HCT116 (cell line): Measurements from ENCODE around the gene TCF7L2. TPM values are rescaled to one million over a fixed set of nuclear protein-coding genes. Genes with fewer than 3 reads are reported as not detected.

Experiments used
- ATAC-seq: fragments of 200-7000 bp; cut with Tn5 transposase; 2 replicates; pipeline ENCODE4 v1.9.1; 2020; ENCODE audit warnings: mild to moderate bottlenecking, moderate library complexity
- BruUV-seq: library from RNA; stranded (reverse); fragments of 400-500 nt; replicated peaks from 2 replicates; lab custom pipeline; 2021; lab: Mats Ljungman, UMichigan
- CTCF ChIA-PET: fragments of 300-600 bp; sonication (Branson Sonifier 250); formaldehyde crosslinking; loops from one replicate; lab custom pipeline; 2021; ENCODE audit warnings: antibody characterized with exemption; lab: Charles Lee
- POLR2A ChIA-PET: fragments of 300-600, 350-600 bp; sonication (Branson Sonifier 250); formaldehyde crosslinking; loops from one replicate; lab custom pipeline; 2021; ENCODE audit warnings: antibody characterized with exemption; lab: Charles Lee
- RAD21 ChIA-PET, 2 experiments: fragments of 300-600 bp; sonication (Branson Sonifier 250); formaldehyde crosslinking; loops; one replicate each; lab custom pipeline; 2023; ENCODE audit warnings: low total read pairs in 2 of 2; ENCODE audit not compliant: uncharacterized antibody in 2 of 2, unreplicated experiment in 2 of 2, low non-redundant PET in 1 of 2; lab: Charles Lee
- DNase-seq: peaks from one replicate; pipeline ENCODE4 v3.0.0-alpha.2; 2010; ENCODE audit warnings: low read depth, low spot score
- H2AFZ ChIP-seq: fragments of 200-600 bp; shearing (Covaris generic), sonication (generic); 2 replicates; pipeline ENCODE4 v1.6.1; 2017; ENCODE audit warnings: low read depth, mixed run types, mixed read lengths, antibody characterized with exemption, low read length; ENCODE audit not compliant: poor library complexity, severe bottlenecking
- H3K27ac ChIP-seq: 2 replicates; pipeline ENCODE4 v1.5.1; 2012; ENCODE audit warnings: low read depth, low read length
- H3K27me3 ChIP-seq: fragments of 200-600 bp; sonication (generic); 2 replicates; pipeline ENCODE4 v1.6.1; 2016; ENCODE audit warnings: mixed run types, low read length, mixed read lengths; ENCODE audit not compliant: insufficient read depth
- H3K36me3 ChIP-seq, 2 experiments: fragments of 200-500 bp in 1 of 2; fragments of 200-600 bp in 1 of 2; sonication (Bioruptor generic) in 1 of 2; sonication (generic) in 1 of 2; 2 replicates each; pipeline versions ENCODE4 v1.5.1 to v1.6.1; 2014 to 2016; ENCODE audit warnings: low read length in 2 of 2, inconsistent platforms in 1 of 2, mixed read lengths in 1 of 2, mixed run types in 1 of 2; ENCODE audit not compliant: insufficient read depth in 2 of 2, control insufficient read depth in 1 of 2
- H3K4me1 ChIP-seq, 2 experiments: fragments of 200-600 bp in 1 of 2; sonication (generic) in 1 of 2; 2 replicates each; pipeline versions ENCODE4 v1.5.1 to v1.6.1; 2012 to 2017; ENCODE audit warnings: low read length in 2 of 2, inconsistent platforms in 1 of 2, mild to moderate bottlenecking in 1 of 2, mixed read lengths in 1 of 2, mixed run types in 1 of 2, moderate library complexity in 1 of 2; ENCODE audit not compliant: insufficient read depth in 2 of 2, control insufficient read depth in 1 of 2
- H3K4me2 ChIP-seq: fragments of 200-600 bp; sonication (generic); 2 replicates; pipeline ENCODE4 v1.6.1; 2017; ENCODE audit warnings: mixed run types, low read length, mixed read lengths
- H3K4me3 ChIP-seq, 2 experiments: fragments of 200-600 bp in 1 of 2; sonication (generic) in 1 of 2; replicated peaks in 1 of 2; 2 replicates each; pipeline ENCODE4 v1.5.1; 2011 to 2016; ENCODE audit warnings: low read length in 2 of 2, control low read depth in 1 of 2, low read depth in 1 of 2, mild to moderate bottlenecking in 1 of 2, mixed read lengths in 1 of 2, mixed run types in 1 of 2
- H3K79me2 ChIP-seq: fragments of 200-600 bp; sonication (generic); 2 replicates; pipeline ENCODE4 v1.6.1; 2017; ENCODE audit warnings: mild to moderate bottlenecking, mixed run types, low read length, moderate library complexity, mixed read lengths; ENCODE audit not compliant: insufficient read depth
- H3K9ac ChIP-seq: fragments of 200-600 bp; sonication (generic); 2 replicates; pipeline ENCODE4 v1.6.1; 2016; ENCODE audit warnings: low read length, mixed read lengths
- H3K9me2 ChIP-seq: fragments of 200-600 bp; sonication (generic), shearing (Covaris generic); 2 replicates; pipeline ENCODE4 v1.6.1; 2017; ENCODE audit warnings: mixed run types, mild to moderate bottlenecking, moderate library complexity; ENCODE audit not compliant: insufficient read depth
- H3K9me3 ChIP-seq, 2 experiments: fragments of 200-500 bp in 1 of 2; fragments of 200-600 bp in 1 of 2; sonication (Bioruptor generic) in 1 of 2; sonication (generic) in 1 of 2; 2 replicates each; pipeline ENCODE4 v1.6.1; 2014 to 2017; ENCODE audit warnings: low read length in 2 of 2, mixed read lengths in 2 of 2, inconsistent platforms in 1 of 2, low read depth in 1 of 2, mild to moderate bottlenecking in 1 of 2, mixed run types in 1 of 2, moderate library complexity in 1 of 2; ENCODE audit not compliant: control insufficient read depth in 1 of 2, insufficient read depth in 1 of 2
- H4K20me1 ChIP-seq: fragments of 200-600 bp; sonication (generic), shearing (Covaris generic); 2 replicates; pipeline ENCODE4 v1.6.1; 2017; ENCODE audit warnings: mixed run types, mild to moderate bottlenecking, moderate library complexity; ENCODE audit not compliant: insufficient read depth
- ATF3 ChIP-seq: IDR thresholded peaks from 2 replicates; pipeline ENCODE4 v1.6.1; 2012
- CEBPB ChIP-seq: IDR thresholded peaks from 2 replicates; pipeline ENCODE4 v1.6.1; 2012; ENCODE audit warnings: low read depth
- ELF1 ChIP-seq: IDR thresholded peaks from 2 replicates; pipeline ENCODE4 v1.6.1; 2012; ENCODE audit warnings: low read depth, borderline replicate concordance
- JUND ChIP-seq: IDR thresholded peaks from 2 replicates; pipeline ENCODE4 v1.6.1; 2012
- POLR2AphosphoS5 ChIP-seq: IDR thresholded peaks from 2 replicates; pipeline ENCODE4 v1.6.1; 2011; ENCODE audit warnings: mild to moderate bottlenecking, low read depth, low read length, moderate library complexity
- RAD21 ChIP-seq: IDR thresholded peaks from 2 replicates; pipeline ENCODE4 v1.6.1; 2012; ENCODE audit warnings: low read depth, mild to moderate bottlenecking
- SRF ChIP-seq: IDR thresholded peaks from 2 replicates; pipeline ENCODE4 v1.6.1; 2012; ENCODE audit warnings: low read depth
- YY1 ChIP-seq: IDR thresholded peaks from 2 replicates; pipeline ENCODE4 v1.6.1; 2011; ENCODE audit warnings: low read length, low read depth, moderate library complexity, mild to moderate bottlenecking; ENCODE audit not compliant: insufficient replicate concordance; ENCODE audit errors: extremely low read depth
- ZBTB33 ChIP-seq: IDR thresholded peaks from 2 replicates; pipeline ENCODE4 v1.6.1; 2011; ENCODE audit warnings: mild to moderate bottlenecking, low read length, moderate library complexity; ENCODE audit not compliant: insufficient replicate concordance; ENCODE audit errors: extremely low read depth
- ZFX ChIP-seq: fragments of 450-650 bp; IDR thresholded peaks from 2 replicates; pipeline ENCODE4 v1.6.1; 2017
- ZNF274 ChIP-seq: fragments of 200-500 bp; sonication (Bioruptor generic); IDR thresholded peaks from 2 replicates; pipeline ENCODE4 v1.6.1; 2014; ENCODE audit warnings: mild to moderate bottlenecking, low read depth, low read length, inconsistent platforms
- intact Hi-C: fragments of 100-400 bp; cut with micrococcal nuclease; formaldehyde crosslinking; loops from 2 replicates; pipeline ENCODE4 v1.10.0; 2022
- total RNA-seq: library from RNA; stranded (reverse); gene quantifications from one replicate; pipeline ENCODE4 v1.2.1, GENCODE V29; 2021; ENCODE audit not compliant: unreplicated experiment

TCF7L2 gene
- total RNA-seq, 1 experiment from 2014 or later, result 164 TPM

GRCh38 chr10:113094114-113094486 is 144.1 kb downstream of the TCF7L2 start:
- H3K9ac ChIP-seq, result no peak overlapping the region
- H3K4me3 ChIP-seq, result no peak overlapping the region; a peak in 1 of 4 replicates
- H3K4me2 ChIP-seq, result peak overlapping the region; percentile 59
- H3K36me3 ChIP-seq, result peaks cover 0 to 52% of the 10 kb centered on the region in 2 experiments; a peak in 2 of 4 replicates
- ChIA-PET CTCF (interaction anchor here (1.2 kb wide), 2 partner anchors 13 to 291 kb away, joined by 3 to 4 read pairs; no protein-coding TSS in a partner anchor), POLR2A (no interaction called here), RAD21 (interaction anchor here in 1 of 2 experiments (1.0 kb wide), 1 partner anchor 20 kb away, joined by 3 read pairs; no protein-coding TSS in a partner anchor)
- H3K27me3 ChIP-seq, result no peaks in the 10 kb centered on the region
- peaks cover 17% of the 10 kb centered on the region; the same call in 1 of the 2 replicates for H4K20me1 ChIP-seq
- ATAC-seq, result no peak
- peaks cover 61 to 76% of the 10 kb centered on the region in 2 experiments for H3K4me1 ChIP-seq
- no peaks in the 10 kb centered on the region for H3K9me3 ChIP-seq
- DNase-seq, result no peak
- H2AFZ ChIP-seq, result no peak overlapping the region
- peaks cover 93% of the 10 kb centered on the region for H3K79me2 ChIP-seq
- BruUV-seq, result no TSS peak
- peak overlapping the region; percentile 63 for H3K27ac ChIP-seq
- no peak for TF ChIP-seq RAD21
- TF ChIP-seq CEBPB, result no peak
- TF ChIP-seq ZBTB33, result no peak
- no peak for TF ChIP-seq POLR2AphosphoS5
- TF ChIP-seq SRF, result no peak
- no peak for TF ChIP-seq ELF1
- TF ChIP-seq JUND, result no peak
- no peak for TF ChIP-seq ATF3
- no peak for TF ChIP-seq ZFX
- TF ChIP-seq ZNF274, result no peak
- TF ChIP-seq YY1, result no peak
- TF ChIP-seq, all 23 proteins: peak for 0
- intact Hi-C loops, result no loop called here
- H3K9me2 ChIP-seq, result no peaks in the 10 kb centered on the region
